Neural cell (in vitro differentiated cells): ENCODE results near the gene TSPY2. TPM values are rescaled to one million over a fixed set of nuclear protein-coding genes. Genes with fewer than 3 reads are reported as not detected.
"Not testable (repeated sequence)": the region's sequence is repeated elsewhere in the genome, so short reads cannot be mapped to it uniquely, and the experiment has no call there.

ENCODE experiments used
- H2AFZ ChIP-seq: fragments of 200-600, 300-800 bp; sonication (generic), shearing (Covaris generic); 2 replicates; pipeline ENCODE4 v1.6.0; 2014; ENCODE audit warnings: low read depth, mild to moderate bottlenecking, antibody characterized with exemption, low read length, moderate library complexity
- H3F3A ChIP-seq: fragments of 200-600 bp; shearing (Covaris generic); 2 replicates; pipeline ENCODE4 v1.6.1; 2016; ENCODE audit warnings: mild to moderate bottlenecking, moderate library complexity, mixed read lengths, antibody characterized with exemption, low read length; ENCODE audit not compliant: insufficient read depth, poor library complexity, severe bottlenecking
- H3K27ac ChIP-seq: fragments of 200-600, 300-800 bp; sonication (generic), shearing (Covaris generic); 2 replicates; pipeline ENCODE4 v1.5.1; 2014; ENCODE audit warnings: mild to moderate bottlenecking, low read length, moderate library complexity
- H3K27me3 ChIP-seq: fragments of 300-800, 200-600 bp; sonication (generic), shearing (Covaris generic); 2 replicates; pipeline ENCODE4 v1.6.0; 2014; ENCODE audit warnings: mild to moderate bottlenecking, low read depth, low read length, moderate library complexity; ENCODE audit not compliant: insufficient read depth
- H3K36me3 ChIP-seq: fragments of 300-800, 200-600 bp; sonication (generic), shearing (Covaris generic); 2 replicates; pipeline ENCODE4 v1.5.1; 2014; ENCODE audit warnings: mild to moderate bottlenecking, antibody characterized with exemption, low read length, moderate library complexity; ENCODE audit not compliant: insufficient read depth
- H3K4me2 ChIP-seq: fragments of 300-800, 200-600 bp; sonication (generic), shearing (Covaris generic); 2 replicates; pipeline ENCODE4 v1.6.0; 2014; ENCODE audit warnings: mild to moderate bottlenecking, low read length
- H3K4me3 ChIP-seq: fragments of 300-800, 200-600 bp; sonication (generic), shearing (Covaris generic); 2 replicates; pipeline ENCODE4 v1.5.1; 2014; ENCODE audit warnings: mild to moderate bottlenecking, low read length, moderate library complexity
- H3K79me2 ChIP-seq: fragments of 200-600 bp; shearing (Covaris generic); replicated peaks from 2 replicates; pipeline ENCODE4 v1.6.0; 2014; ENCODE audit warnings: mild to moderate bottlenecking, low read length, moderate library complexity; ENCODE audit not compliant: insufficient read depth
- H3K9ac ChIP-seq: fragments of 300-800, 200-600 bp; sonication (generic), shearing (Covaris generic); 2 replicates; pipeline ENCODE4 v1.6.1; 2016; ENCODE audit warnings: mild to moderate bottlenecking, low read length, mixed read lengths
- H3K9me2 ChIP-seq: fragments of 200-600 bp; shearing (Covaris generic); 2 replicates; pipeline ENCODE4 v1.6.1; 2016; ENCODE audit warnings: mild to moderate bottlenecking, low read length, mixed read lengths; ENCODE audit not compliant: insufficient read depth
- H3K9me3 ChIP-seq: fragments of 200-600, 300-800 bp; sonication (generic), shearing (Covaris generic); 2 replicates; pipeline ENCODE4 v1.6.1; 2016; ENCODE audit warnings: mild to moderate bottlenecking, mixed run types, low read length, moderate library complexity, mixed read lengths
- H4K20me1 ChIP-seq: fragments of 200-600 bp; shearing (Covaris generic); 2 replicates; pipeline ENCODE4 v1.6.1; 2016; ENCODE audit warnings: mild to moderate bottlenecking, mixed run types; ENCODE audit not compliant: insufficient read depth
- polyA minus RNA-seq: library from RNA; depleted of rRNA, polyadenylated mRNA; stranded (reverse); fragments of >200 nt; gene quantifications from 2 replicates; pipeline ENCODE4 v1.2.3, GENCODE V29; 2014
- polyA plus RNA-seq: library from polyadenylated mRNA; depleted of rRNA; stranded (reverse); fragments of >200 nt; gene quantifications from 2 replicates; pipeline ENCODE4 v1.2.3, GENCODE V29; 2014

The TSPY2 gene, protein sequence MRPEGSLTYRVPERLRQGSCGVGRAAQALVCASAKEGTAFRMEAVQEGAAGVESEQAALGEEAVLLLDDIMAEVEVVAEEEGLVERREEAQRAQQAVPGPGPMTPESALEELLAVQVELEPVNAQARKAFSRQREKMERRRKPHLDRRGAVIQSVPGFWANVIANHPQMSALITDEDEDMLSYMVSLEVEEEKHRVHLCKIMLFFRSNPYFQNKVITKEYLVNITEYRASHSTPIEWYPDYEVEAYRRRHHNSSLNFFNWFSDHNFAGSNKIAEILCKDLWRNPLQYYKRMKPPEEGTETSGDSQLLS
- not detected in 2 replicates for polyA plus RNA-seq
- not detected in 2 replicates for polyA minus RNA-seq

DNA sequence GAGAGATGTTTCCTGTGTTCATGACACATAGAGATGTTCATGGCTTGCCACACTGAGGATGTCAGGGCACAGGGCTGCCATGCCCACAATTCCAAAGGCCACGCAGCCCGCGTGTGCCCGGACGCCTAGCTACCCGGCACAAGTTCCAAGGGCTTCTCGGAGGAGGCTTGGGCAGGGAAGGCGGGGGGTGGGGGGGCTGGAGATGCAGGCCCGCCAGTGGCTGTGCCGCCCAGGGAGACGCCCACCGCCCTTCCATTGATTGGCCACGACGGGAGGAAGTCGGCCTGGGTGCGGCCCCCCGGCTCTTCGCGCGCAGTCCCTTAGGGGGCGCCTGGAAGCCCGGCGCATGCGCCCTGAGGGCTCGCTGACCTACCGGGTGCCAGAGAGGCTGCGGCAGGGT lies at the start of gene TSPY2:
TSPY2 (plus strand) TSS at position 301 of the 400 bp plus-strand sequence; CDS start at position 347, 46 bp downstream.
- not testable (repeated sequence) for H3K9me3 ChIP-seq, H3K4me2 ChIP-seq, H3K9ac ChIP-seq, H3K79me2 ChIP-seq, H3K36me3 ChIP-seq, H3F3A ChIP-seq, H4K20me1 ChIP-seq, H3K27me3 ChIP-seq, H3K4me3 ChIP-seq, H3K9me2 ChIP-seq, H2AFZ ChIP-seq, H3K27ac ChIP-seq

DNA sequence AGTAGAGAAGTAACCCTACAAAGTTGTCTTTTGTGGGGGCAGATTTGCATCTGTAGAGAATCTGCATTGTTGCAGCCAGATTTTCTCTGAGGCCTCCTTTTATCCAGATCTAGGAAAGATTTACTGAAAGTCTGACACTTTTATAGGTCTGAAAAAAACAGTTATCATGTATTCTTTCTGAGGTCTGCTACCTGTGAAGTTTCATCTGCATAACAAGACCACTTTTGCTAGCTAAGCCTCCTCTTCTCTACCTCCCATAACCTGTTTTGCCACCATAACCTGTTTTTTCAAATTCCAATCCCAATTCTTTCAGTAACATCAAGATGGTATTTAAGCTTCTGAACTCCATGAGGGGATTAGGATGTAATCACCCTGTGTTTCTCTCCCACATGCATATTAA lies 36.5 kb upstream of the TSPY2 start:
- H3K9me2 ChIP-seq, H3K4me2 ChIP-seq, H3K27me3 ChIP-seq, H3K4me3 ChIP-seq, H3F3A ChIP-seq, H4K20me1 ChIP-seq, H3K9ac ChIP-seq, H3K9me3 ChIP-seq, H3K36me3 ChIP-seq, H3K27ac ChIP-seq, H2AFZ ChIP-seq, H3K79me2 ChIP-seq: not testable (repeated sequence)

DNA sequence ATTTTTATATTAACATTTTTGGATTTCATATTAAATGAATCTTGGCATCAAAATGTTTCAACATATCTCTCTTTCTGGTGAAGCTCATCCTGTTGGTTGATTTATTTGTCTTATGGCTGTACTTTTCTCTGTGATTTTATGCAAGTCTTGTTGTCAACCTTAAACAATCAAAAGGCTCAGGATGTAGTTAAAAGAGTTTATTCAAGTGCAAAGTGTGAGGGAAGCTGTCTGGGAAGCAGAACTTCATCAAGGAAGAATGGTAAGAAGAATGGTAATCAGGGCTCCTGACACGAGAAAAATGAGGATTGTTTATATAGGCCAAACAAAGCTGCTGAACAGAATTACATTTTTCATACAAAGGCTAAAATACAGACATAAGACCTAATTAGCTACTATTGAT lies 29.0 kb upstream of the TSPY2 start:
- not testable (repeated sequence) for H3K9ac ChIP-seq

DNA sequence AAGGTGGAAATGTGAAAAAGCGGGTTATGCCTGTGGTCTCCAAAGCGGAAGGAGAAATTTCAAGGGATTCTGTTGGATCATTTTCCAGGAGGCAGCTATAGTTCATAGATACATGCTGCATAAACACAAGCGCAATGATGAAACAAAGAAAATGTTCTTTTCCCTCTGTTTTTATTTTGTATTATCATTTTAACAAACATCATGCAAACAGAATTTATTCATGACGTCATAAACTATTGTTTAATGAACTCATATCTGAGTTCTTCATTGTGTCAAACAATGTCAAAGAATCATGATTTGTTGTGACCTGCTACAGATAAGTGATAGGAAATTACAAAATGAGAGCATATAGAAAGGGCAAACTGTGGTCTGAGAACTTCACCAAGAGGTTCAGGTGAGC lies 23.8 kb downstream of the TSPY2 start:
- H3F3A ChIP-seq, H3K27ac ChIP-seq, H3K9ac ChIP-seq, H3K9me2 ChIP-seq, H3K9me3 ChIP-seq, H3K4me3 ChIP-seq, H3K36me3 ChIP-seq, H3K79me2 ChIP-seq, H4K20me1 ChIP-seq, H3K27me3 ChIP-seq, H3K4me2 ChIP-seq, H2AFZ ChIP-seq: not testable (repeated sequence)

More for the DNA sequence above, 29.0 kb upstream of the TSPY2 start:
- H3K27me3 ChIP-seq, H3K4me2 ChIP-seq, H3K27ac ChIP-seq, H4K20me1 ChIP-seq, H3F3A ChIP-seq, H2AFZ ChIP-seq, H3K9me2 ChIP-seq, H3K79me2 ChIP-seq, H3K36me3 ChIP-seq, H3K4me3 ChIP-seq, H3K9me3 ChIP-seq: not testable (repeated sequence)
